ENCODE data around the gene YBX3. TPM values are rescaled to one million over a fixed set of nuclear protein-coding genes. Genes with fewer than 3 reads are reported as not detected.
"Not testable (repeated sequence)": the region's sequence is repeated elsewhere in the genome, so short reads cannot be mapped to it uniquely, and the experiment has no call there.

YBX3 gene
- 127 and 170 TPM in 2 replicates for total RNA-seq

DNA sequence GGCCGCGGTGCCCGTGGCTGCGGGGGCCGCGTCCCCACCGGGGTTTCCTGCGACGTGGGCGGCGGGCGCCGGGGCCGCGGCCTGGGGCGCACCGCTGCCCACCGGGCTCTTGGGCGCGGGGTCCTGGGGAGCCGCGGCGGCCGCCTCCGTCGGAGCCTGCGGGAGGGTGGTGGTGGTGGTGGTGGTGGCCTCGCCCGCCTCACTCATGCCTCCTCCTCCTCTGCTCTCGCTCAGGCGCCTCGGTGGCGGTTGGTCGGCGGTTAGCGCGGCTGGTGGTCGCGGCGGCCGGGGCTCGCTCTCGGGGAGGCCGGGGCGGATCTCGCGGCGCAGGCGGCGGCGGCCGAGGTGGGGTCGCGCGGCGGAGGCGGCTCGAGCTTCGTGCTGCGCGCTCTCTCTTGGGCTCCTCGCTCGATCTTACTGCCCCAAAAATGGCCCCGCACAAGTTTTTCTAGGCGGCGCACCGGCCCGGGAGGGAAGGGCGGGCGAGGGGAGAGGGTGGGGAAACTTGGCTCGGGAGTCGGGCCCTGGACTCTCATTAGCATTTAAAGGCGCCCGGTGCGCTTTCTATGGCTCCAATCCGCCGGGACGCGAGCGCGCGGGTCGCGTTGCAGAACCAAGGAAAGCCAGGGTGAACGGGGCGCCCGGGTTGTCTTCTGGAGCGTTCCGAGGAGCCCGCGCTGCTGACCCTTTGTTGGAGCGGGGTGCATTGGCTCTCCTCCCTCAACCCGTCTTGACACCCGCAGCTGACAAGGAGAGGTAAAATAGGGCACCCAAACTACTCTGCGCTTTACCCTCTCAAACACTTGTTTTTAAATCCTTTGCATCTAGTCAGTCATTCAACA is at the start of gene YBX3:
Gene YBX3, minus strand, starts transcription at position 419 of the 842 bp plus-strand sequence. Its CDS starts 212 bp downstream, at position 207.
- peak; percentile 91 for DNase-seq (ENCODE audit: low read depth in 2 of 2)

DNA sequence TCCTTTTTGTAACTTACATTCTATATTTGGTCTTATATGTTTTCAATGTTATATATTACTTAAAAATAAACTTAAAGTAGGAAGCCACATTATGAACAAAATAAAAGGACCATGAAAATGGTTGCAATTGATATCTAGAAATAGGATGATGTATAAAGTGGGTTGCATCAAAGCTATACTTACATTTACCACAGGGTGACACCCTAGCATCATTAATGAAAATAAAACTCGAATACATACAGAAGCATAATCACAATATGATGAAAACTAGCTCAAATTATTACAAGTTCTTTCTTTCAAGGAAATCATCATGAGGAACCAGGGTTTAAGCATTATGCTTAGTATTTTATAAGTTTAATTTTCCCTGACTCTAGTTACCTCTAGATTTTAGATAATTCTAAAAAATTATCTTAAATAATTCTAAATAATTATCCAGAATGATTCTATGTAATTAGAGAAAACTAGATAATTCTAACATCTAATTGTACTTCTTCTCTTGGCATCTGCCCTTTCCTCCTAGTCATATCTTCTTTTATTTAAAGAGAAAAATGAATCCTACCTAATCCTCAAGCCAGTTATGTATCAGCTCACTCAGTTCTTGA is 48.1 kb upstream of the YBX3 start:
- DNase-seq (ENCODE audit: low read depth in 2 of 2) = peak; percentile 63 to 71

DNA sequence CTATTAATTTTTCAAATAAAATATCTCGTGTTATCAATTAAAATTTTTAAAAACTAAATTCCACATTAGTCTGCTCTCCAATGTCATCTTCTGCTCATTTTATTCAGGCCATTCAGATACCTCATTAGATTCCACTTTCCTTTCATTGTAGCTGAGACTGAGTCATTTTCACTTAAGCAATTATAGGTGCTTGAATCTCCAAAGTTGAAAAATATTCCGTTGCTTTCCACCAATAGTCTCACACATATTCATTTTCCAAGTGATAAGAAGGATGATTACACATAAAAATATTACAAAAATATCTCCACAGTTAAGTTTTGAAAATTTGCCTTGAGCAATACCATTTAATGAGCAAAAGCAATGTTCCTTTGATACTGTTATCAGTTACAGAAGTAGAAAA is 36.5 kb upstream of the YBX3 start:
- DNase-seq (ENCODE audit: low read depth in 2 of 2) = no peak

DNA sequence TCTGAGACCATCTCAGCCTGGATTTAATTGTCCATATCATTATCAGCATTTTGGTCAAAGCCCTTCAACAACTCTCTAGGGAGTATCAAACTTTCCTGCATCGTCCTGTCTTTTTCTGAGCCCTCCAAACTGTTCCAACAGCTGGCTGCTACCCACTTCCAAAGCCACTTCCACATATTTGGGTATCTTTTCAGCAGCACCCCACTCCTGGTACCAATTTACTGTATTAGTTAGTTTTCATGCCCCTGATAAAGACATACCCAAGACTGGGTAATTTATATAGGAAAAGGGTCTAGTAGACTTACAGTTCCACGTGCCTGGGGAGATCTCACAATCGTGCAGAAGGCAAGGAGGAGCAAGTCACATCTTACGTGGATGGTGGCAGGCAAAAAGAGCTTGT is 33.1 kb upstream of the YBX3 start:
- DNase-seq (ENCODE audit: low read depth in 2 of 2) = no peak

DNA sequence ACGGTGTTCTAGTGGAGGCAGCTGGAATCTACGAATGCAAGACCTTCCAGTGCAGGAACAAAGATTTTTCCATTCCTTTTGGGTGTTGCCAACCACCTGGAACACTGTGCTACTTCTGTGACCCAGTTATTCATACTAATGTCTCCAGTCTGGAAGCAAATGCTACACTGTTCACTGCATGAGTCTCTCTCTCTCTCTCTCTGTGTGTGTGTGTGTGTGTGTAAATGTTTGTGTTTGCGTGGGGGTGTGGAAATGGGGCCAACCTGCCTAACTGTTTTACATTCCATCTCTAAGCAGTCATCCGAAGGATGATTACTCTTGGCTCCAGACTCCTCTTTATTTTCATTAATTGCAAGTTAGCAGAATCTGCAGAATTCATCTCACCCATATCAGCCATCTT is 29.9 kb upstream of the YBX3 start:
- DNase-seq (ENCODE audit: low read depth in 2 of 2) = no peak

DNA sequence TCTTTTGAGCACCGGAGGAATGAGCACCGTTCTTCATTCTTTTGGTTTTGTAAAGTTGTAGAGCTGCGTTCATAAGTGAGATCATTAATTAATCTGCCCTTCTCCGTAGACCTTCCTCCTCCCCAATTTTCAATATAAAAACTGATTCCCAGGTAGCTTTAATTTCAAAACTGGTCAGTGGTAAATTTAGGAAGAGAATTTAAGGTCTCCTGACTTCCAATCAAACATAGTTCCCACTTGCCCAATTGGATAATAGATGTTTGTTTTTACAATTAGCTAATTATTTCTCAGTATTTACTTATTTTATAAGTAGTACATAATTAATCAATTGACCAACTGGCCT is 27.2 kb upstream of the YBX3 start:
- DNase-seq (ENCODE audit: low read depth in 2 of 2) = no peak

DNA sequence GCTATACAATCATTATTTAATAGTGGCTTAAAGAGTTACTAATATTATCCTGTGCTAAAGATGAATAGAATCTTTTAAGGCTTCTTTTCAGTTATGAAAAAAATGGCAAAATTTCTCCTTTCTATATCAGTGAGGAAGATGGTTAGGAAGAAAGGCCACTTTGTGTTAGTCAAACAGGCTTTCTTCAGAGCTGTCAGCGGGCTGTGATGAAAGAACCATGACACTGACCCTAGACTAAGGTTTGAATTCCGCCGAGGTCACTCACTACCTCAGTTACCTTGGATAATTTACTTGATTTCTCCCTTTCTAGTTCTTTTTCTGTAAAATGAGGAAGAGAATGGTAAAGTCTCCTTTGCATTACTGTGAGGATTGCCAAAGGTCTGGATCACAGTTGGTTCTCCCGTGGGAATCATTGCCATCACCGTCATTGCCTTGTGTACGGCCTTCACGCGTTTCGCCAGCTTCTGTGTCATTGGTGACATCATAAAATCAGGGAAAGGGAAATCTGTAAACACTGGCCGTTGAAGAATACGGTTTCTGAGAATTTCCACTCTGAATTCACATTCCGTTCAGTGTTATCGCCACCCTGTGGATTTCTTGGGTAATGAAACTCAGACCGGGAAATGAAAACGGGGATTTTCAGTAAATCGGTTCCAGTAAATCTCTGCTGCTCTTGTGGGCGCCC is 26.7 kb upstream of the YBX3 start:
- peak; percentile 96 to 97 for DNase-seq (ENCODE audit: low read depth in 2 of 2)

DNA sequence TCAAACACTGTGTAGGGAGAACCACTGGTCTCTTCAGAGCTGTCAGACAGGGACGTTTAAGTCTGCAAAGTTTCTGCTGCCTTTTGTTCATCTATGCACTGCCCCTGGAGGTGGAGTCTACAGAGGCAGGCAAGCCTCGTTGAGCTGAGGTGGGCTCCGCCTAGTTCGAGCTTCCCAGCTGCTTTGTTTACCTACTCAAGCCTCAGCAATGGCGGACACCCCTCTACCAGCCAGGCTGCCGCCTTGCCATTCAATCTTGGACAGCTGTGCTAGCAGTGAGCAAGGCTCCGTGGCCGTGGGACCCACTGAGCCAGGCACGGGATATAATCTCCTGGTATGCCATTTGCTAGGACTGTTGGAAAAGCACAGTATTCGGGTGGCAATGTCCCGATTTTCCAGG is 24.6 kb upstream of the YBX3 start:
- DNase-seq (ENCODE audit: low read depth in 2 of 2) = no peak

DNA sequence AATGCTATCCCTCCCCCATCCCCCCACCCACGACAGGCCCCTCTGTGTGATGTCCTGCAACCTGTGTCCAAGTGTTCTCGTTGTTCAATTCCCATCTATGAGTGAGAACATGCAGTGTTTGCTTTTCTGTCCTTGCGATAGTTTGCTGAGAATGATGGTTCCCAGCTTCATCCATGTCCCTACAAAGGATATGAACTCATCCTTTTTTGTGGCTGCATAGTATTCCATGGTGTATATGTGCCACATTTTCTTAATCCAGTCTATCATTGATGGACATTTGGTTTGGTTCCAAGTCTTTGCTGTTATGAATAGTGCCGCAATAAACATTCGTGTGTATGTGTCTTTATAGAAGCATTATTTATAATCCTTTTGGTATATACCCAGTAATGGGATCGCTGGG is 20.3 kb upstream of the YBX3 start:
- not testable (repeated sequence) for DNase-seq (ENCODE audit: low read depth in 2 of 2)

DNA sequence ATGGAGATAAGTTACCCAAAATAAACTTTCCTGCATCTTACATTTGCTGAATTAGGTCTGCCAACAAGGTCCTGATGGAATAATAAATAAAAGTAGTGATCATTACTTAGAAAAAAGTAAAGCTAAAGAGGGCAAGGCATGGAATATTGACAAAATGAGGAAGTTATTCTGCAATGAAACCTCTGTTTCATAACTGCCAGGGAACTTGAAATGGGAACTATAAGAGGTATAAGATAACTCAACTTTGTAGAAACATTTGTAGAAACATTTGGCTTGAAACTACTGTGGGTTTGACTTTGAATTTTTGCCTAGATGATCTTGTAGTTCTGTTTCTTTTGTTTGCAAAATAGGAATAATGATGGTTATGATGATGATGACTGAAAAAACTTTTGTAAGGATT is 18.7 kb upstream of the YBX3 start:
- no peak for DNase-seq (ENCODE audit: low read depth in 2 of 2)

DNA sequence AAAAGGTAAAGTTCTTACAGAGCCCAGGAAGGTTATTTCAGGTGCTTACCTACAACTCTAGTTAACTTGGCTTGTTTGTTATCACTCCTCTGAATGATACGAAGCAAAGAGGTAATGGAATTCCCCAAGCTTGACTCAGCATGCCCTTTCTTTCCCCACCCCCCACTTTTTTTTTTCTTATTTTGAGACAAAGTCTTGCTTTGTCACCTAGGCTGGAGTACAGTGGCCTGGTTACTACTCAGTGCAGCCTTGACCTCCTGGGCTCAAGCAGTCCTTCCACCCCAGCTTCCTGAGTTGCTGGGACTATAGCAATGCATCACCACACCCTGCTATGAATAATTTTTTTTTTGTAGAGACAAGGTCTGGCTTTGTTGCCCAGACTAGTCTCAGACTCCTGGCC is 17.1 kb upstream of the YBX3 start:
- peak in 1 of 2 donors; percentile 3 for DNase-seq (ENCODE audit: low read depth in 2 of 2)

DNA sequence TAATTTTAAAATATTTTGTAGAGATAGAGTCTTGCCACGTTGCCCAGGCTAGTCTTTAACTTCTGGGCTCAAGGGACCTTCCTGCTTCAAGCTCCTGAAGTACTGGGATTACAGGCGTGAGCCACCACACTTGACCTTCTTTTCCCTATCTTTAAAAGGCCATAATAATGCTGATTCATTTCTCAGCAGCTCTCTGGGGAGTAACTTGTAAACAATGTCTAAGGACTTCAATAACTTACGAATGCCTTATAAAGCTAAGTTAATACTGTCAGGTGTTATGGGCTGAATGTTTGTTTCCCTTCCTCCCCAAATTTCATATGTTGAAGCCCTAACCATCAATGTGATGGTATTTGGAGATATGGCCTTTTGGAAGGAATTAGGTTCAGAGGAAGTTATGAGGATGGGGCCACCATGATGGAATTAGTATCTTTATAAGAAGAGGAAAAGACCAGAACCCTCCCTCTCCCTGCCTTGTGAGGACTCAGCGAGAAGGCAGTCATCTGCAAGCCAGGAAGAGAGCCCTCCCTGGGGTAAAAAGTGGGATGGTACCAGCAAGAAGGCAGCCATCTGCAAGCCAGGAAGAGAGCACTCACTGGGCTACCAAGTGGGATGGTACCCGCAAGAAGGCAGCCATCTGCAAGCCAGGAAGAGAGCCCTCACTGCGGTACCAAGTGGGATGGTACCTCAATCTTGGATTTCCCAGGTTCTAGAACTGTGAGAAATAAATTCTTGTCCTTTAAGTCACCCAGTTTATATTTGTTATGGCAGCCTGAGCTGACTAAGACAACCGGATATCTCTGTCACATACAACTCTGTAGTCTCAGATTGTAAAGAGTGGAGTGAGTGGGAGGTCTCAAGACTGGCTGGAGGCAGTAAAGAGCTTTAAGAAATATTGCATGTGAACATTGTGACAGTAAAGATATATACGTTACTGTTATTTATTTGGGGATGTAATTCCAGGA is 16.3 kb upstream of the YBX3 start:
- no peak for DNase-seq (ENCODE audit: low read depth in 2 of 2)

DNA sequence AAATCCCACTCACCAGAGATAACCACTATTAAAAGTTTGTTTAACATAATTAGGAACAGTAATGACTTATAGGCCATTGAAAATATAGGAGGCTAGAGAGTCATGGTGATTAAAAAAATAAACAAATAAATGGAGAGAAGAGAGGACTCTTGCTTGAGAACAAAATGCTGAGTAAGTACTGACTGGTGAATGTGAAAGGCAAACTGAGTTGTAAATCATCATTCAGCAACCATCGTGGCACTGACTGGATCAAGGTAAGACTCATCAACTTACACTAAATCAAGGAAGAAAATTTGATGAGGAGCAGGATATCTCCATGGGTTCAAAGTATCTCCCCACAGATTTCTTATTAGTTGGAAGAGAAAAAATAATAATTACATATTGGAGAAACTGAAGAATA is 14.1 kb upstream of the YBX3 start:
- no peak for DNase-seq (ENCODE audit: low read depth in 2 of 2)

DNA sequence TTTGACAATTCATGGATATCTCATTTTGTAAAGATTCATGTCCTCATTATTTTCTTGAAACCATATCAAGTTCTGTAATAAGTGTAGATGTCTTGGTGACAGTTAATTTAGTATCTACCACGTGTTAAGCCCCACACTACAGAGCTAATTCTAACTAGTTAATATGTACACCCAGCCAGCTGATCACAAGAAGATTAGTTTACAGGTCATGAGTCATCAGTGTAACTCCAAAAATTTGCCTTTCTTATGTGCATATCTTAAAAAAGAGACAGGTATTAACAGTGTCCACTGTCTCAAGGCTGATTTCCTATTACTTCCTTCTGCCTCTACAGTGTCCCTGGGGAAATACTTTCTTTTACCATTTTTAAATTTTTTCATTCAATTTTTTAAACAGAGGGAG is 13.3 kb upstream of the YBX3 start:
- no peak for DNase-seq (ENCODE audit: low read depth in 2 of 2)

DNA sequence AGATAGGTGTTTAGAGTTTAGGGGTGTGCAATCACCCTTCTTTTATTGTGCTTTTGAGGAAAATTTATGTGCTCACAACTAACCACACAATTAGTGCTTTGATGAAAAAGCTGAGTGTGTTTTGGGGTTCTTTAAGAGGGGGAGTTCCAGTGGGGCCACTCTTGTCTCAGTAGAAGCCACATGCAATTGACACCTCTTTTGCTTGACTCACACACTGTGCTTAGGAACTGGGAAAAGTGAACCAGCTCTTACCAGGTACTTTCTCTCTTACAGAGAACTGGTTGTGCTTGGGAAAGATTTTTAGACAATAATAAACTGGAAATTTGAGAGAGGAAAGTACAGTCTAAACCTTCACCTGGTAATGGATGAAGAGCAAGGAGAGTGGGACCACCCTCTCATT is 12.3 kb upstream of the YBX3 start:
- no peak for DNase-seq (ENCODE audit: low read depth in 2 of 2)

DNA sequence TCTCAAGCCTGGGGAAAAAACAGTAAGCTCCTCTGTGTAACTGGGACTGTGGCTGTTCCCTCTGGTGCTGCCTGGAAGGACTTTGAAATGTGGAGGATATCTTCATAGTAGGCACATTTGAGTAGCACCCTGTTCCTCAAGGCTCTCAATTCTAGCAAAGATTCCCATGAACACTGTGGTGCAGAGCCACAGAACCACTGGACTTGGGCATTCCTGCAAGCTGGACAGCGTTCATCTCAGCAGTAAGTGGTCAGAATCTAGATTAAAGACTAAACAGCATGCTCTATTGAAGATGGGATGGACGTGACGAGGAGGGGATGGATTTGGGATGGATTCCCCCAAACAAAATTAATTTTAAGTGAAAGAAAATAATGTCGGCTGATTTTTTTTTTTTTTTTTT is 9.4 kb upstream of the YBX3 start:
- no peak for DNase-seq (ENCODE audit: low read depth in 2 of 2)

DNA sequence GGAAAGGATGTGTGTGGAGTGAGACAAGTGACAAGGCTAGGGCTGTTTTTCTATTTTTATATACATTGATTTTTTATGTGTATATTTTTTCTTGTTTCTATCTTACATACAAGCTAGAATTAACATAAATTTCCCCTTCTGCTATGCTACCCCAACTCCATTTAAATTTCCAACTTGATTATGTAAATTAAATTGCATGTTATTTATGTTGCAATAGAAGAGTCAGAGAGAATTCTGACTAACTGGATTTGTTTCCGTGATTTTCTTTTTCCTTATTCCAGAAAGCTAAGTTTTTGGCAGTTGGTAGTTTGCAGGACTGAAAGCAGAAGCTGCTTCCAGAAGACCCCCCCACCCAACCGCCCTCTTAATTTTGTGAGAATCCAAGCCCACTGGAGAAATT is 8.9 kb upstream of the YBX3 start:
- no peak for DNase-seq (ENCODE audit: low read depth in 2 of 2)

DNA sequence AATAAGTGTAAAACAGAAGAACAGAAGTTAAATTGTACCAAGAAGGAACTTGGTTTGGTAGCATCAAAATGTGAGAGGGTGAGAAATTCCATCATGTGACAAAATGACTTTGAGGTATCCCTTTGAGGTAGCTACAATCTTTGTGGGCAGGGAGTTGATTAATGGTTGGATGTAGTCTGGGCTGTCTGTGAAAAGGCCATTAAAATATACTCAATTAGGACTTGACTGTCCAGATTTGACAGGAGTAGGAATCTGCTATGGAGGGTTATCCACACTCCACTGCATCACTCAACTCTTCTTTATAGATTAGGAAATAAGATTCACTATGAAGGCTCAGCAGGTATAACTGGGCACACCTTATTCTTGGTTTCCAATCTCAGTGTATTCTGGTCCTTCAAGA is 7.4 kb upstream of the YBX3 start:
- no peak for DNase-seq (ENCODE audit: low read depth in 2 of 2)

DNA sequence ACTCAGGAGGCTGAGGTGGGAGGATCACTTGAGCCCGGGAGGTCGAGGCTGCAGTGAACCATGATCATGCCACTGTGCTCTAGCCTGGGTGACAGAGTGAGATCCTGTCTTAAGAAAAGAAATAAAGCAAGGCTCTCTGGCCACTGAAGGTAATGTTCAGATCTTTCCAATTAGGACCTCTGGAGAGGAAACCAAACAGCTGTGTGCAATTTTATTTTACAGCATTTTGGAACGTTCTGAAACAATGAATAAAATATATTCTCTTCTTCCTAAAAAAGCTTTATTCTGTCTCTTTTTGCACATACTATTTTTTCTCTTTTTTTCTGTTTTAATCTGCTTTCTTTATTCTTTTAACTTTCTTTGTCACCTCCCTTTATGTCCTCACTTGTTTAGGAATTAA is 5.0 kb upstream of the YBX3 start:
- no peak for DNase-seq (ENCODE audit: low read depth in 2 of 2)

DNA sequence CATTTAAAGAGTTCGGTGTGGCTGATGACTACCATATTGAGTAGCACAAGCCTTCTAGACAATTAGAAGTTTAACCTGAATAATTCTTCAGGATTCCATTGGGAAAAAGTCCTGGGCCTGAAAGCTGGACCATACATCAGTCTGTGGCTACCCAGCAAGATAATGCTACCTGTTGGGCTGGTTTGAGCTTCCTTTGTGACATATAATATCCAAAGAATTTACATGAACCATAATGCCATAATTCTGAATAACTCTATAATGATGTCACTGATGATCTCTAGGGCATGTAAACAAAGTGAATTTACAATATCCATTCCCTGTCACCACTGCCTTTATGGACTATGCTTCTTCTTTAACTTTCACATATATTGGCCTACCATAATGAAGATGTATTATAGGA is 3.8 kb upstream of the YBX3 start:
- DNase-seq (ENCODE audit: low read depth in 2 of 2) = no peak

DNA sequence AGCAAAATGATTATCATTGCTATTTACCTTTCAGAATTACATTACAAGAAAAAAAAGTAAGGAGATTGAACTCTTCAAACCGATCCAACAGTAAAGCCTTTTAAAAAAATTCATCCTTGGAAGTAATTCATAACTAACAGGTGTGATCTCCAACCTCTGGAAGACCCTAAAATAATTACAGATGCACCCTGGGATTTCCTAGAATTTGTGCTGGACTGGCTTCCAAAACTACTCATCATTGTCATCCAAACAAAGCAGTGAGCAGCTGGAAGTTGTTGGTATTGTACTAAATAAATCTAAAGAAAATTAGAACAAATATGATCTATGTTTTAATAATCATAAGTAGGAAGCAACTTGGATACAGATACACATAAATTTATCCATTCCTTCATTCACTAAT is 1.9 kb upstream of the YBX3 start:
- no peak for DNase-seq (ENCODE audit: low read depth in 2 of 2)

DNA sequence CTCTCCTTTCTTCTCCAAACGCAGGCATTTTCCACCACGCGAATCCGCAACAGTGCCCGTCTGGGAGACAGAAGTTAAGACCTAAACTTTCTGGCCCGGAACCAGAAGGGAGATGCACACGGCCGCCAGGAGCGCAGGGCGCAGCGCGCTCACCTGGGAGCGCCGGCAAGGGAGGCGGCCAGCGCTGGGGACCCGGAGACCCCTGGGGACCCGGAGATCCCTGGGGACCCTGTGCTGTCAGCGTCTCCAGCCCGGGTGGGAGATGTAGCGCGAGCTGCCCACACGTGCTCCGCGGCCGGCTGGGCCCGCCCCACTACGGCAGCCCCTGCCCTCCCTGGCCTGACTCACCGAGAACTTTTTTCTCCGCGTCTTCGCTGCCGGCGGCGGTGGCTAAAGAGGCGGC is 620 bp downstream of the YBX3 start:
- DNase-seq (ENCODE audit: low read depth in 2 of 2) = peak; percentile 64 to 68
